Gastrocnemius medialis (tissue), 4 donors: ENCODE data around the gene PDLIM1. TPM values are rescaled to one million over a fixed set of nuclear protein-coding genes. Genes with fewer than 3 reads are reported as not detected.
A peak's percentile ranks its signal among the peaks of the same experiment; 100 is the strongest.

Experiments used
- ATAC-seq, 2 donors: fragments of 150-250 bp; one replicate each; pipeline ENCODE4 v1.9.1; 2016
- DNase-seq, 2 donors: peaks; one replicate each; pipeline ENCODE4 v3.0.0-alpha.2; 2019
- H3K27ac ChIP-seq, 4 donors: fragments of 200-600 bp; sonication (generic); 1 replicate in 1 of 4; 2 replicates in 3 of 4; pipeline ENCODE4 v1.5.1; 2016 to 2018; ENCODE audit warnings: mild to moderate bottlenecking in 2 of 4, moderate library complexity in 1 of 4
- H3K27me3 ChIP-seq, 3 donors: fragments of 200-600 bp; sonication (generic) in 2 of 3; 1 replicate in 1 of 3; 2 replicates in 2 of 3; pipeline versions ENCODE4 v1.5.1 to v1.6.0; 2016 to 2019; ENCODE audit warnings: mild to moderate bottlenecking in 1 of 3, moderate library complexity in 1 of 3
- H3K36me3 ChIP-seq, 2 donors: fragments of 200-600 bp; sonication (generic) in 1 of 2; one replicate each; pipeline ENCODE4 v1.5.1; 2017 to 2018
- H3K4me1 ChIP-seq, 2 donors: fragments of 200-600 bp; sonication (generic) in 1 of 2; one replicate each; pipeline ENCODE4 v1.5.1; 2016 to 2017; ENCODE audit warnings: mild to moderate bottlenecking in 2 of 2
- H3K4me3 ChIP-seq, 4 donors: fragments of 200-600 bp; sonication (generic) in 3 of 4; 1 replicate in 1 of 4; 2 replicates in 3 of 4; pipeline ENCODE4 v1.5.1; 2016 to 2019; ENCODE audit warnings: mild to moderate bottlenecking in 2 of 4
- H3K9me3 ChIP-seq, 3 donors: fragments of 200-600 bp; sonication (generic) in 2 of 3; 1 replicate in 1 of 3; 2 replicates in 2 of 3; pipeline ENCODE4 v1.5.1; 2016 to 2019
- CTCF ChIP-seq, 5 experiments: fragments of 450-650 bp in 3 of 5; fragments of 200-600 bp in 2 of 5; sonication (generic) in 2 of 5; IDR thresholded peaks in 4 of 5; conservative IDR thresholded peaks in 1 of 5; 1 replicate in 4 of 5; 2 replicates in 1 of 5; pipeline ENCODE4 v1.5.1; 2016 to 2019; ENCODE audit warnings: antibody characterized with exemption in 5 of 5, mild to moderate bottlenecking in 3 of 5, moderate library complexity in 3 of 5
- POLR2A ChIP-seq, 2 donors: fragments of 450-650 bp; IDR thresholded peaks; one replicate each; pipeline ENCODE4 v1.6.1; 2017; ENCODE audit warnings: antibody characterized with exemption in 2 of 2, mild to moderate bottlenecking in 2 of 2, moderate library complexity in 2 of 2
- in situ Hi-C, 4 donors: fragments of 200-750 bp; cut with MboI; loops; one replicate each; pipeline versions ENCODE4 v1.15.0 to v1.8.0; 2017; ENCODE audit warnings: low sequenced_read_pairs in 4 of 4
- intact Hi-C: fragments of 100-400 bp; cut with DNase I; formaldehyde crosslinking; loops from one replicate; pipeline ENCODE4 v1.15.1; 2023; ENCODE audit warnings: low total_unique reads
- total RNA-seq, 4 donors: library from RNA; depleted of rRNA; stranded (reverse); fragments of >200 nt; gene quantifications; one replicate each; pipeline versions ENCODE4 v1.1.0 to v1.2.3, GENCODE V29; 2016

Gene PDLIM1
- total RNA-seq, 4 donors from 2014 or later = 157 to 572 (median 272) TPM

GRCh38 chr10:95267251-95267650 is 23.6 kb downstream of the PDLIM1 start:
- Histone ChIP-seq H3K36me3 (peaks cover 4 to 51% of the 10 kb centered on the region in 2 donors), H3K4me1 (peaks cover 60 to 72% of the 10 kb centered on the region in 2 donors), H3K9me3 (no peaks in the 10 kb centered on the region), H3K4me3 (no peak overlapping the region), H3K27me3 (no peaks in the 10 kb centered on the region), H3K27ac (peak overlapping the region; percentile 81 to 97 (median 92))
- no peak for ATAC-seq
- in situ Hi-C loops = no loop called here
- no peak for DNase-seq
- TF ChIP-seq CTCF (IDR thresholded peaks at IDR 0.05 in 4 of 5, conservative IDR thresholded peaks at IDR 0.05 in 1 of 5) = no peak
- no peak for TF ChIP-seq POLR2A (IDR thresholded peaks at IDR 0.05)
- intact Hi-C loops = no loop called here

DNA sequence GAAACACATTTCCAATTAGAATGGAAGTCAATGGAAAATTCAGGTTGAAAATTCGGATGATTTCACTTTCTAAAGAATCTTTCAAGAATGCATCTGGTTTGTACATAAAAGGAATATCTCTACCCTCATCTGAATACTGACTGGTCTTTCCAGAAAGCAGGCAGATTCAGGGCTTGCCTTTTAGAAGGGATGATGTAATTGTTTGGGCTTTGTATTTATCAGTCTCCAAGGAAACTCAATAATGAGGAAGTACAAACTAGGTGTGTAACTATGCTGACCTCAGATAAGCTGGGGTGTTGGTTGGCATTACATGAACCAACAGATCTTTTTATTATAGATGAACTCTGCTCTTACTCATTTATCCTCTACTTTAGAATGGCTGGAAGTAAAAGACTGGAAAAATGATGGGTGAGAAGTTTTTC is 24.1 kb downstream of the PDLIM1 start:
- no peaks in the 10 kb centered on the region for H3K9me3 ChIP-seq
- in situ Hi-C loops = no loop called here
- H3K36me3 ChIP-seq = peaks cover 4 to 53% of the 10 kb centered on the region in 2 donors
- DNase-seq (no peak), ATAC-seq (peak; percentile 25 to 29)
- H3K4me1 ChIP-seq = peaks cover 57 to 72% of the 10 kb centered on the region in 2 donors
- no peak for TF ChIP-seq POLR2A (IDR thresholded peaks at IDR 0.05)
- intact Hi-C loops = no loop called here
- H3K27ac ChIP-seq = peak overlapping the region; percentile 81 to 97 (median 92)
- H3K4me3 ChIP-seq = no peak overlapping the region
- H3K27me3 ChIP-seq = no peaks in the 10 kb centered on the region

DNA sequence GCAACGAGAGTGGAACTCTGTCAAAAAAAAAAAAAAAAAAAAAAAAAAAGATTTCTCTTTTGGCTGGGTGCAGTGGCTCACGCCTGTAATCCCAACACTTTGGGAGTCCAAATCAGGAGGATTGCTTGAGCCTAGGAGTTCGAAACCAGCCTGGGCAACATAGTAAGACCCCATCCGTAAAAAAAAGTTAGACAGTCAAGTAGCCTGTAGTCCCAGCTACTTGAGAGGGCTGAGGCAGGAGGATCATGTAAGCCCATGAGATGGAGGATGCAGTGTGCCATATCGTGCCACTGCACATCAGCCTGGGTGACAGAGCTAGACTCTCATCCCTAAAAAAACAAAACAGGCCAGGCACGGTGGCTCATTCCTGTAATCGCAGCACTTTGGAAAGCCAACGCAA is 25.2 kb downstream of the PDLIM1 start:
- Histone ChIP-seq H3K27ac (peak overlapping the region; percentile 81 to 97 (median 92)), H3K27me3 (no peaks in the 10 kb centered on the region), H3K9me3 (no peaks in the 10 kb centered on the region), H3K4me1 (peaks cover 62 to 75% of the 10 kb centered on the region in 2 donors), H3K36me3 (peaks cover 4 to 57% of the 10 kb centered on the region in 2 donors), H3K4me3 (no peak overlapping the region)
- in situ Hi-C loops = no loop called here
- intact Hi-C loops = no loop called here
- ATAC-seq (no peak), DNase-seq (no peak)
- no peak for TF ChIP-seq CTCF (IDR thresholded peaks at IDR 0.05 in 4 of 5, conservative IDR thresholded peaks at IDR 0.05 in 1 of 5)
- no peak for TF ChIP-seq POLR2A (IDR thresholded peaks at IDR 0.05)

DNA sequence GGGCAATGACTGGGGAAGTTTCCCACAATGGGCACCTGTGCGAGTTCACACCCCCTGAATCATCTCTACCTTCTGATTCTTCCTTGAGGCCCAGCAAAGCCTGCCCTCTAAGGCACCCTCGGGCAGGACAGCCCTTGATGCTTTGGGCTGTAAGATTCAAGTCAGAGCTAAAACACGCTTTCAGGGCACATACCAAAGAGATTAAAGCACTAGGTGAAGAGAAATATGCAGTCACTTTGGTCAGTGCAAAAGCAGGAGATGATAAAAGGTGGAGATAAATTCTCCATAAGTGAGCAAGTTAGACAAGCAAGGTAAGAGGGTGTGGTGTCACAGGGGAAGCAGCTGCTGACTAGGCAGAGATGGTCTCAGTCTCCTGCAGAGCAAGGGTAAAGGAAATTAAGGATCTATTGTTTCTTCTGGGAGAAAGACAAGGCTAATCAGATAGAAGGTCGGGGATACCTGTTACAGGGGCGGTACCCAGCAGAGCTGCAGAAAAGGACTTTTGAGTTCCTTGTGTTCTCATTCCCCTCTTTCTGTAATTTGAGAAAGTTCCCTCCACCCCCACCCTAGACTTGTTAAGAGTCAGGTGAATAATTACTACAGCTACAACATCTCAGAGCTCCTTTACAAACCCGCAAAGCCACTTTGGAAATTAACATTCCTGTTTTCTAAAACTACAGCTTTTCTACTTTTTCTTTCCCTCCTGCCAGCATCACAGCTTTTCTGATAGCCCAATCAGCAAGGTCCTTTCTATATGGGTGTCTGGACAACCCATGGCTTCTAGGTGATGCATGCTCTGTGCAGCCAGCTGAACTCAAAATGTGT is 26.4 kb downstream of the PDLIM1 start:
- Histone ChIP-seq H3K27me3 (no peaks in the 10 kb centered on the region), H3K9me3 (no peaks in the 10 kb centered on the region), H3K27ac (peak overlapping the region; percentile 57 to 97 (median 92)), H3K4me1 (peaks cover 64 to 77% of the 10 kb centered on the region in 2 donors), H3K36me3 (peaks cover 4 to 65% of the 10 kb centered on the region in 2 donors), H3K4me3 (no peak overlapping the region)
- intact Hi-C loops = no loop called here
- TF ChIP-seq CTCF (IDR thresholded peaks at IDR 0.05 in 4 of 5, conservative IDR thresholded peaks at IDR 0.05 in 1 of 5) = no peak
- no peak for TF ChIP-seq POLR2A (IDR thresholded peaks at IDR 0.05)
- ATAC-seq (no peak), DNase-seq (no peak)
- in situ Hi-C loops = no loop called here

DNA sequence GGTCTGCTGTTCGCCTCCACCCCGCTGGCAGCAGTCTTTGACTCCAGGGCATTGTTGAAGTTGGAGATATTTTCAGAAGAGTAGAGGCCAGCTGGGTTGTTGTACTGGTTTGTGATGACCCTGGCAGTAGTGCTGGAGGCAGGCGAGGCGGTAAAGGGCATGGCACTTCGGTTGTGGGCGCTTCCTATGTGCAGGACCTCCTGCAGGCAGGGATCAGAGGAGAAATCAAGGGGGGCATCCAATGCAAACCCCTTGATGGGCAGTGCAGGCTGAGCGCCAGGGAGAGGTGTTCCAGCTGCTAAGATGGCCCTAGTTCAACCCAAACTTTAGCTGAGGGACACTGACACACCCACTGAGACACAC is 27.0 kb downstream of the PDLIM1 start:
- ATAC-seq (no peak), DNase-seq (no peak)
- intact Hi-C loops (no loop called here), in situ Hi-C loops (no loop called here)
- Histone ChIP-seq H3K4me3 (no peak overlapping the region), H3K27me3 (no peaks in the 10 kb centered on the region), H3K36me3 (peaks cover 4 to 68% of the 10 kb centered on the region in 2 donors), H3K4me1 (peaks cover 64 to 77% of the 10 kb centered on the region in 2 donors), H3K27ac (peak overlapping the region; percentile 67 to 97 (median 92)), H3K9me3 (no peaks in the 10 kb centered on the region)
- TF ChIP-seq POLR2A (IDR thresholded peaks at IDR 0.05) = no peak
- TF ChIP-seq CTCF (IDR thresholded peaks at IDR 0.05 in 4 of 5, conservative IDR thresholded peaks at IDR 0.05 in 1 of 5) = no peak
